H9 (cell line): ENCODE measurements around the gene NRXN3. TPM values are rescaled to one million over a fixed set of nuclear protein-coding genes. Genes with fewer than 3 reads are reported as not detected.

Experiments
- DNase-seq: peaks from one replicate; pipeline ENCODE4 v3.0.0-alpha.2; 2017
- H2AFZ ChIP-seq: one replicate; pipeline ENCODE4 v1.6.1; 2013; ENCODE audit warnings: mild to moderate bottlenecking, low read length, control low read depth, moderate library complexity
- H2AK5ac ChIP-seq: 2 replicates; pipeline ENCODE4 v1.6.1; 2013; ENCODE audit warnings: low read length, control low read depth, mixed read lengths; ENCODE audit not compliant: insufficient read length
- H2BK120ac ChIP-seq: one replicate; pipeline ENCODE4 v1.6.1; 2013; ENCODE audit warnings: low read depth, mild to moderate bottlenecking, low read length, control low read depth, inconsistent platforms; ENCODE audit not compliant: poor library complexity, severe bottlenecking
- H2BK12ac ChIP-seq: 2 replicates; pipeline ENCODE4 v1.6.1; 2013; ENCODE audit warnings: low read length, control low read depth, mixed read lengths, low read depth; ENCODE audit not compliant: insufficient read length
- H2BK15ac ChIP-seq: 2 replicates; pipeline ENCODE4 v1.6.1; 2013; ENCODE audit warnings: low read depth, low read length, control low read depth
- H2BK20ac ChIP-seq: one replicate; pipeline ENCODE4 v1.6.1; 2013; ENCODE audit warnings: low read depth, mild to moderate bottlenecking, low read length, control low read depth, inconsistent platforms; ENCODE audit not compliant: poor library complexity, severe bottlenecking
- H2BK5ac ChIP-seq: 2 replicates; pipeline ENCODE4 v1.6.1; 2013; ENCODE audit warnings: low read length, control low read depth, mixed read lengths; ENCODE audit not compliant: insufficient read length
- H3K14ac ChIP-seq: 2 replicates; pipeline ENCODE4 v1.6.1; 2013; ENCODE audit warnings: low read length, control low read depth; ENCODE audit not compliant: insufficient read depth
- H3K18ac ChIP-seq: 2 replicates; pipeline ENCODE4 v1.6.1; 2013; ENCODE audit warnings: low read depth, mild to moderate bottlenecking, mixed read lengths, low read length, control low read depth; ENCODE audit not compliant: insufficient read length
- H3K23ac ChIP-seq: 2 replicates; pipeline ENCODE4 v1.6.1; 2013; ENCODE audit warnings: low read length, control low read depth, mixed read lengths, low read depth; ENCODE audit not compliant: insufficient read length
- H3K23me2 ChIP-seq: 2 replicates; pipeline ENCODE4 v1.6.1; 2013; ENCODE audit warnings: low read depth, mild to moderate bottlenecking, mixed read lengths, low read length, control low read depth; ENCODE audit not compliant: insufficient read length, poor library complexity, severe bottlenecking
- H3K27ac ChIP-seq: 2 replicates; pipeline ENCODE4 v1.5.1; 2013; ENCODE audit warnings: low read length, control low read depth, mixed read lengths, low read depth; ENCODE audit not compliant: insufficient read length
- H3K27me3 ChIP-seq: 2 replicates; pipeline ENCODE4 v1.6.1; 2013; ENCODE audit warnings: low read length, control low read depth, inconsistent platforms; ENCODE audit not compliant: insufficient read depth
- H3K4ac ChIP-seq: 2 replicates; pipeline ENCODE4 v1.6.1; 2013; ENCODE audit warnings: low read depth, mild to moderate bottlenecking, control low read depth, inconsistent platforms, low read length, moderate library complexity
- H3K4me1 ChIP-seq: 2 replicates; pipeline ENCODE4 v1.6.1; 2013; ENCODE audit warnings: low read length, control low read depth, inconsistent platforms; ENCODE audit not compliant: insufficient read depth
- H3K4me2 ChIP-seq: 2 replicates; pipeline ENCODE4 v1.6.1; 2013; ENCODE audit warnings: low read length, control low read depth, mixed read lengths; ENCODE audit not compliant: insufficient read length, insufficient read depth
- H3K56ac ChIP-seq: 2 replicates; pipeline ENCODE4 v1.6.1; 2013; ENCODE audit warnings: low read depth, mild to moderate bottlenecking, mixed read lengths, low read length, control low read depth; ENCODE audit not compliant: insufficient read length
- H3K79me1 ChIP-seq: 2 replicates; pipeline ENCODE4 v1.6.1; 2013; ENCODE audit warnings: low read depth, mild to moderate bottlenecking, moderate library complexity, low read length, control low read depth, inconsistent platforms; ENCODE audit not compliant: insufficient read depth, poor library complexity, severe bottlenecking
- H3K79me2 ChIP-seq: 2 replicates; pipeline ENCODE4 v1.6.1; 2013; ENCODE audit warnings: low read length, control low read depth, inconsistent platforms; ENCODE audit not compliant: insufficient read depth
- H3K9ac ChIP-seq: 2 replicates; pipeline ENCODE4 v1.6.1; 2013; ENCODE audit warnings: low read length, control low read depth, mixed read lengths; ENCODE audit not compliant: insufficient read length; ENCODE audit errors: extremely low read depth
- H3K9me3 ChIP-seq: one replicate; pipeline ENCODE4 v1.6.1; 2013; ENCODE audit warnings: low read depth, low read length, inconsistent platforms; ENCODE audit not compliant: control insufficient read depth
- H3T11ph ChIP-seq: one replicate; pipeline ENCODE4 v1.6.1; 2013; ENCODE audit warnings: mild to moderate bottlenecking, low read length, control low read depth, inconsistent platforms
- H4K20me1 ChIP-seq: one replicate; pipeline ENCODE4 v1.6.1; 2013; ENCODE audit not compliant: control insufficient read depth, insufficient read length, insufficient read depth
- H4K5ac ChIP-seq: 2 replicates; pipeline ENCODE4 v1.6.1; 2013; ENCODE audit warnings: low read depth, mild to moderate bottlenecking, mixed read lengths, low read length, control low read depth; ENCODE audit not compliant: insufficient read length
- H4K8ac ChIP-seq: replicated peaks from 2 replicates; pipeline ENCODE4 v1.6.1; 2013; ENCODE audit warnings: low read length, control low read depth, mixed read lengths, low read depth; ENCODE audit not compliant: insufficient read length
- H4K91ac ChIP-seq: 2 replicates; pipeline ENCODE4 v1.6.1; 2013; ENCODE audit warnings: low read depth, mild to moderate bottlenecking, moderate library complexity, mixed read lengths, low read length, control low read depth; ENCODE audit not compliant: insufficient read length
- H3K27ac Mint-ChIP-seq, 3 experiments: 2 replicates in 2 of 3; 3 replicates in 1 of 3; pipeline ENCODE4 v1.8.0; 2020 to 2021; ENCODE audit warnings: mixed read lengths in 3 of 3, mild to moderate bottlenecking in 1 of 3, moderate library complexity in 1 of 3
- H3K27me3 Mint-ChIP-seq: 2 replicates; pipeline ENCODE4 v1.8.0; 2021; ENCODE audit warnings: low read depth, mild to moderate bottlenecking, moderate library complexity, mixed read lengths
- H3K36me3 Mint-ChIP-seq, 3 experiments: 2 replicates in 2 of 3; 3 replicates in 1 of 3; pipeline ENCODE4 v1.8.0; 2020 to 2021; ENCODE audit warnings: low read depth in 3 of 3, mixed read lengths in 3 of 3; ENCODE audit not compliant: insufficient read depth in 1 of 3
- H3K4me1 Mint-ChIP-seq, 2 experiments: 2 replicates each; pipeline ENCODE4 v1.8.0; 2020; ENCODE audit warnings: mixed read lengths in 2 of 2
- H3K4me3 Mint-ChIP-seq, 2 experiments: 2 replicates in 1 of 2; 3 replicates in 1 of 2; pipeline ENCODE4 v1.8.0; 2020 to 2021; ENCODE audit warnings: mild to moderate bottlenecking in 2 of 2, mixed read lengths in 2 of 2, moderate library complexity in 1 of 2
- H3K9me3 Mint-ChIP-seq, 2 experiments: 2 replicates in 1 of 2; 3 replicates in 1 of 2; pipeline ENCODE4 v1.8.0; 2020; ENCODE audit warnings: mild to moderate bottlenecking in 2 of 2, mixed read lengths in 2 of 2, moderate library complexity in 1 of 2
- WGBS: extraction: QIAGEN DNeasy Blood & Tissue Kit; methylation state at CpG from one replicate; pipeline ENCODE4 v1.1.7; 2013; ENCODE audit warnings: missing lambda C conversion rate, low lambda C conversion rate, mixed read lengths; ENCODE audit not compliant: insufficient read length; ENCODE audit errors: extremely low coverage; 5-methylcytosine and 5-hydroxymethylcytosine counted together
- total RNA-seq: library from RNA; stranded (reverse); gene quantifications from 2 replicates; pipeline ENCODE4 v1.2.1, GENCODE V29; 2021
- TF ChIP-seq, protein P1 (sequence below): fragments of 200-600 bp; sonication (generic); conservative IDR thresholded peaks from 3 replicates; pipeline ENCODE4 v1.8.0; 2021; ENCODE audit warnings: antibody characterized with exemption, mild to moderate bottlenecking

Gene NRXN3
- total RNA-seq, 1 experiment from 2014 or later, result 1.8 TPM

DNA sequence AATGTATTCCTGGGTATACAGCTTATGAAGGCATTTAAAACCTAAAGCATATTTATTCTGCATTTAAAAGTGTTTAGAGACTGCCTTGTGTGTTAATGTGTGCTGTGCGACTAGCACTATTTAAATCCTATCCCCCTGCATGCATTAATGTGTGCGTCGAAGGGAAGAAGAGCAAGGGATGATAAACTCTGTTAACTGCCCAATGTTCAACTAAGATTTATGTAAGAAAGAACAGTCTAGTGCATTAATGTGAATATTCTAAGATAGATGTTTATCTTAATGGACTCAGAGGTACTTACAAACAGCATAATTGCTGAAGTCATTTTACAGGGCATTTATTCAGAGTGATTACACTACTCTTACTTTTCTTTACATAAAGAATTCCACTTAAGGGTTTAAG lies 1616.3 kb downstream of the NRXN3 start:
- H4K5ac ChIP-seq, result no peak overlapping the region
- no peak overlapping the region for H3K27ac Mint-ChIP-seq
- no peaks in the 10 kb centered on the region for H3K9me3 ChIP-seq
- no peaks in the 10 kb centered on the region; the same call in 1 of the 2 replicates for H3K4me1 ChIP-seq
- H3K79me1 ChIP-seq, result no peaks in the 10 kb centered on the region
- TF ChIP-seq, protein P1, sequence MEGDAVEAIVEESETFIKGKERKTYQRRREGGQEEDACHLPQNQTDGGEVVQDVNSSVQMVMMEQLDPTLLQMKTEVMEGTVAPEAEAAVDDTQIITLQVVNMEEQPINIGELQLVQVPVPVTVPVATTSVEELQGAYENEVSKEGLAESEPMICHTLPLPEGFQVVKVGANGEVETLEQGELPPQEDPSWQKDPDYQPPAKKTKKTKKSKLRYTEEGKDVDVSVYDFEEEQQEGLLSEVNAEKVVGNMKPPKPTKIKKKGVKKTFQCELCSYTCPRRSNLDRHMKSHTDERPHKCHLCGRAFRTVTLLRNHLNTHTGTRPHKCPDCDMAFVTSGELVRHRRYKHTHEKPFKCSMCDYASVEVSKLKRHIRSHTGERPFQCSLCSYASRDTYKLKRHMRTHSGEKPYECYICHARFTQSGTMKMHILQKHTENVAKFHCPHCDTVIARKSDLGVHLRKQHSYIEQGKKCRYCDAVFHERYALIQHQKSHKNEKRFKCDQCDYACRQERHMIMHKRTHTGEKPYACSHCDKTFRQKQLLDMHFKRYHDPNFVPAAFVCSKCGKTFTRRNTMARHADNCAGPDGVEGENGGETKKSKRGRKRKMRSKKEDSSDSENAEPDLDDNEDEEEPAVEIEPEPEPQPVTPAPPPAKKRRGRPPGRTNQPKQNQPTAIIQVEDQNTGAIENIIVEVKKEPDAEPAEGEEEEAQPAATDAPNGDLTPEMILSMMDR, result no peak
- no peak overlapping the region for H3K4me3 Mint-ChIP-seq
- no peak overlapping the region for H3K23ac ChIP-seq
- H3K79me2 ChIP-seq, result no peaks in the 10 kb centered on the region
- H3K4ac ChIP-seq, result no peak overlapping the region
- no peak overlapping the region for H3K14ac ChIP-seq
- no CpG with 5 or more reads among the region's 3 CpGs for WGBS
- H3T11ph ChIP-seq, result no peak overlapping the region
- no peaks in the 10 kb centered on the region for H3K27me3 Mint-ChIP-seq
- no peak for DNase-seq
- H2BK120ac ChIP-seq, result no peak overlapping the region
- H3K27me3 ChIP-seq, result no peaks in the 10 kb centered on the region
- H4K91ac ChIP-seq, result no peak overlapping the region
- H3K9ac ChIP-seq, result no peak overlapping the region
- H4K20me1 ChIP-seq, result no peaks in the 10 kb centered on the region
- H2AK5ac ChIP-seq, result no peak overlapping the region
- H2BK15ac ChIP-seq, result no peak overlapping the region
- H3K4me2 ChIP-seq, result no peak overlapping the region
- no peak overlapping the region for H3K18ac ChIP-seq
- H3K27ac ChIP-seq, result no peak overlapping the region
- H2AFZ ChIP-seq, result no peak overlapping the region
- peaks cover 0 to 16% (median 3%) of the 10 kb centered on the region in 3 experiments; a peak in 3 of 7 replicates for H3K36me3 Mint-ChIP-seq
- no peak overlapping the region for H4K8ac ChIP-seq
- no peak overlapping the region for H3K56ac ChIP-seq
- H3K23me2 ChIP-seq, result no peaks in the 10 kb centered on the region
- H3K4me1 Mint-ChIP-seq, result peaks cover 6 to 10% of the 10 kb centered on the region in 2 experiments
- H2BK5ac ChIP-seq, result no peak overlapping the region
- no peak overlapping the region for H2BK20ac ChIP-seq
- no peak overlapping the region for H2BK12ac ChIP-seq
- H3K9me3 Mint-ChIP-seq, result peaks cover 9% of the 10 kb centered on the region in 2 experiments; a peak in 4 of 5 replicates
